H54 (cell line): ENCODE data around the gene ADGRD2.

Experiments used
- DNase-seq: peaks from one replicate; pipeline ENCODE4 v3.0.0; 2011; ENCODE audit warnings: low spot score, mixed read lengths; ENCODE audit not compliant: insufficient read length
- FAIRE-seq: peaks from 3 replicates; lab custom pipeline; 2011; peaks lifted over from hg19 to GRCh38; lab: Jason Lieb, UNC
- POLR2A ChIP-seq: IDR thresholded peaks from 2 replicates; pipeline ENCODE4 v1.6.1; 2011; ENCODE audit warnings: low read depth, mild to moderate bottlenecking, low read length

The ADGRD2 gene

DNA sequence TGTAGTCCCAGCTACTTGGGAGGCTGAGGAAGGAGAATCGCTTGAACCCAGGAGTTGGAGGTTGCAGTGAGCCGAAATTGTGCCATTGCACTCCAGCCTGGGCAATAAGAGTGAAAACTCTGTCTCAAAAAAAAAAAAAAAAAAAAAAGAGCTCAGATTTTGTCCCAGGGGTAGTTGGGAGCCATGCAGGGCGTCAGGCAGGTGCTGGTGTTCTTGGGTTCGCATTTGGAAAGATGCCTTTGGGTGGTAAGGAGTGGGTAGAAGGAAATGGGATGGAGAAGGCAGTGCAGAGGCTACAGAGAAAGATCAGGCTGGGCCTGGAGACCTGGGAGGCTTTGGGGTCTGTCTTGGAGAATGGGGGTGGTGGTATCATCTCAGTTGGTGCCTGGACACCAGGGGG, 23.9 kb downstream of the ADGRD2 start:
- FAIRE-seq (no peak), DNase-seq (no peak)
- TF ChIP-seq POLR2A = no peak

DNA sequence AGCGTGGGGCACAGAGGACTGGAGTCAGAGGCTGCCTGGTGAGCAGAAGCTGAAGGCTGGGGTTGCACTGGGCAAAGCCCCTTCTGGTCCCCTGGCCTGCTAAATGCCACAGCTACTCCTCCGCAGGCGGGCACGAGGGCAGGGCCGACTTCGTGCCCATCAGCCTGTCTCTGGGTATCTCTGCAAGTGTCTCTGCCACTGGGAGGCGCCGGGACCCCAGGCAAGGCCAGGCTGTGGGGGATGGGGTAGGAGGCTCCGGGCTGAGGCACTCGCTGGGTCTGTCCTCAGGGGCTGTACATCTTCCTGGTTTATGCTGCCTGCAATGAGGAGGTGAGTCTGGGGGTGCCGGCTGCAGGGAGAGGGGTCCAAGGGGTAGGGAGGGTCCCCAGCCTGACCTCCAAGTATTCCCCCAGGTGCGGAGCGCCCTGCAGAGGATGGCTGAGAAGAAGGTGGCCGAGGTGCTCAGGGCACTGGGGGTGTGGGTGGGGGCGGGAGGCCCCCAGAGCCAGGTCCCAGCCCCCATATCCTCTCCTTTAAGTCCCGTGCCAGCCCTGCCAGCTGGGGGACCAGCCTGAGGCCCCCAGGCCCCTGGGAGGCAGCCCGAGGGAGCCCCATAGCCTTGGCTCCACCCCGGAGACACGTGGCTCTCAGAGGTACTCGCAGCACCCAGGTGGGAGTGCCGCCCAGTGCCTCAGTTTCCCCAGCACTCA, 25.1 kb downstream of the ADGRD2 start:
- no peak for TF ChIP-seq POLR2A
- no peak for FAIRE-seq

DNA sequence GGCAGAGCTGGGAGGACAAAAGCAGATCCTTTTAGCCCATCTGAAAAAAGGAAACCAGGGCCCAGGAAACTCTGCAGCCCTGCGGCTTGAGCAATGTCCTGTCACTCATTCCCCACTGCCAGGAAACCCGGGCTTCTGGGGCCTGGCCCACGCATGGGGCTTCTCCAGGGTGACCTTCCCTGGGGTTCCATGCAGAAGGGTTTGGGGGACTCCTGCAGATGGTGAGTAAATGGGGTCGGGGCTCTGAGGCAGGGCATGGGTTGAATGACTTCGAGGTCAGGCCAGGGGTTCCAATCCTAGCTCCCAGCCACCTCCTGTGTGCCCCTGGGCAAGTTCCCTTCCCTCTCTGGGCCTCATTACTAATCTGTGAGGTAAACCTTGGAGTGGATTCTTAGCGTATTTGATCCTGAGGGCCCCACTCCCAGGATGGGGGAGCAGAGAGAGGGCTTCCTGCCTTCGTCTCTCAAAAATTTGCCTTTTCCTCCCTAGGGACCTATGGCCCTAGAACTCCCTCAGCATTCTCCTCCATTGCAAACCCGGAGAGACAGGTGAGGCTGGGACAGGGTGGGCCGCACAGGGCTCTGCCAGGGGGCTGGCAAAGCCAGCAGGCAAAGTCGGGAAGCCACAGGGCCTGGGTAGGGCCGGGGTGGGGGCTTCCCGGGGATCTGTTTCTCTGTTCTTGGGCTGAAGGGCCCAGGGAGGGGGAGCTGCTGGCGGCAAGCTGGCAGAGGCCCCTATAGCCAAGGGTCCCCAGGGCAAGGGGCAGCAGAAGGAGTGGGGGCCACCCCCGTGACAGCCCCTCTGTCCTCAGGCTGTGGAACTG, 25.8 kb downstream of the ADGRD2 start:
- TF ChIP-seq POLR2A = no peak
- DNase-seq (no peak), FAIRE-seq (no peak)

More for the DNA sequence above, 25.1 kb downstream of the ADGRD2 start:
- no peak for DNase-seq

DNA sequence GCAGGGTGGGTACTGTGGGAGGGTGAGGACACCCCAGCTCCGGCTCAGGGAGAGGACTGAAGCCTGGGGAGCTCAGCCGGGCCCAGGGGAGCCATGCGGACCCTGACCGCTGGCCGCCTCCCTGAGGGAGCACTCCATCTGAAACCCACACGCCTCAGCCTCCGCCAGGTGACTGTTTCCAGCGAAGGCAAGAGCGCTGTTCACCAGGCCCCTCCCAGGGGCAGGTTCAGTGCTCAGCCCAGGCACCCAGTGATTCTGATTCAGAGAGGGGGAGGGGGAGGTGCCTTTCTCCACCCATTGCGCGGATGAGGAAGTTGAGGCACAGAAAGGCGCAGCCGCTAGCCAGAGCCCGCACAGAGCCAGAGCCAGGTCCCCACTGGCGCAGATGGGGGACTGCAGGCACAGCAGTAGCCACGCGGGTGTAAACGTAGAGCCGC, 27.0 kb downstream of the ADGRD2 start:
- TF ChIP-seq POLR2A = no peak
- DNase-seq = no peak
- no peak for FAIRE-seq

DNA sequence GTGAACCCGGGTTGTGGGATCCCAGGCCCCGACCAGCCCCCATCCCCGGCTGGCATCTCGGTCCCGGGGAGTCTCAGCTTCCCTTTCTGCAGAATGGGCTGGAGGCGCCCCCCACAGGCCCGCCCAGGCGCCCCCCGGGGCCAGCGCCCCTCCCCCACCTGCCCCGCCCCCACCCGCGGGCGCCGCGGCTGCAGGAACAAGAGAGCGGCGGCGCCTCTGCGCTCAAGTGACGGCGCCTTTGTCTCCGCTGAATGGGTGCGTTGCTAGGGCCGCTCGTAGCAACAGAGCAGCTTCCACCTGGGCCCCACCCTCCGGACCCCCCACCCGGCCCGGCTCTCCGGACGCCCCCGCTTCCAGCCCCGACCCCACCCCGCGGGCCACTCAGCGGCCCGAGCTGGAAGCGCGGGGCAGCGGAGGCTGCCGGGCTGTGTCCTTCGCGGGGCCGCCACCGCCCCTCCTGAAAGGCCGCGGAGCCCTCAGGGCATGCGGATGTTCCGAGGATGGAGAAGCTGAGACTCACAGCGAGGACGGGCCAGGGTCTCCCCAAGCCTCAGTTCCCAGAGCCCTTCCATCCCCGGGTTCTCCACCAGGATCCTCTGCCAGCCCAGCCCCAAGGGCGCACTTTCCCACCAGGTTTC, 27.5 kb downstream of the ADGRD2 start:
- TF ChIP-seq POLR2A = no peak
- FAIRE-seq (no peak), DNase-seq (no peak)

DNA sequence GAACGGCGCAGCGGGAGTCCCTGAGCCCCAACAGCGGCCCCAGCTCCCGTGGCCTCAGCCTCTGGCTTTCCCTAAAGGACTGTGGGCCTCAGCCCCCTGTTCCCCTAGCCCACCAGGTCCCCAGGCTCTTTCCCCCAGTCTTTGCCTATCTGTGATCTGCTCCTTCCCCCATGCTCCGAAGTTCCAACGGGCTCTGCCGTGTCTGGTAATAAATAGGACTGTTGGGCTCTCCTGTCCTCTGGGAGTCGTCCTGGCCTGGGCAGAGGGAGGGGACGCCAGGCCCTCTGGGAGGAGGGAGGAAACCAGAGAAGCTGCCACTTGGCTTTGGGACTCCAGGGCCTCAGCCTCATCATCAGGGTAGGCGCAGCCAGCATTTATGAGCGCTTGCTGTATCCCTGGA, 28.1 kb downstream of the ADGRD2 start:
- TF ChIP-seq POLR2A = no peak
- FAIRE-seq (no peak), DNase-seq (no peak)

DNA sequence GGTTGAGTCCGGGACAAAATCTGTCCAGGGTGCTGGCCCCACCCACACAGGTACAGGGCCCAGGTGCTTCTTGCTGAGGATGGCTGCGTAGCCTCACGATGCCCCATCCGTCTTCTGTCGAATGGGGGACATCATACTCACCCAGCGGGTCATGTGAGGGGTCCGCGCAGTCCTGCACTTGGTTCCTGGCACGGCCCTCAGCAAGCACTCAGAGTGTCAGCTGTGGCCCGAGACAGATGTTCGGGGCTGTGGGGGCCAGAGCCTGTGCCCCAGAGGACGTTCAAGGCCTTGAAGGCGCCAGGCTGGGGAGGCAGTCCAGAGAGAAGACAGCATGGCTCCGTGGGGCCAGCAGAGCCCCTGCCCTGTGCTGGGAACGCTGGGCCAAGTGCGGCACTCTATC, 29.1 kb downstream of the ADGRD2 start:
- DNase-seq = no peak
- FAIRE-seq = no peak
- no peak for TF ChIP-seq POLR2A

DNA sequence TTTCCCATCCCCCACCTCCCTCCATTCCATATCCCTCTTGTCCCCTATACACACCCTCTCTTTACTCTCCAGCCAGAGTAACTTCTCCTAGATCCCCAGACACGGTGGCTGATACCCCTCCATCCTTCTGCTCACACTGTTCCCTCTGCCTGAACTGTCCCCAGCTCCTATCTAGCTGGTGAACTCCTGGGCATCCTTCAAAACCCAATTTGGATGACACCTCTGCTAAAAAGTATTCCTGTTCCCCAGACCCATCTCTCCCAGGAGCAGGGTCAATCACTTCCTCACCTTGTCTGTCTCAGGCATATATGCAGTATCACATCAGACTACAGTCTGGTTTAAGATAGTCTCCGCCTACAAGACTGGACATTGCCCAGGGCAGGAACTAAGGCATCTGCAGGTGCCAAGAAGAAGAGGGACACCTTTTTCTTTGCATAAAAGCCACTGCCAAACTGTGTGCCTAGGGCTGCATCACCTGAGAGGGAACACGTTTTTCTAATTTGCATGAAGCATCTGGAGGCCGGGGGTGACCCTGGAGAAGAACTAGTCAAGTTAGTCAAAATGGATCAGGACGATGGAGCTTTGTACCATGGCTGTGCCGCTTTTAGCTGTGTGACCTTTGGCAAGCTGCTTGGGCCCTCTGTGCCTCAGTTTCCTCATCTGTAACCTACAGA, 29.8 kb downstream of the ADGRD2 start:
- FAIRE-seq = no peak
- DNase-seq = no peak

DNA sequence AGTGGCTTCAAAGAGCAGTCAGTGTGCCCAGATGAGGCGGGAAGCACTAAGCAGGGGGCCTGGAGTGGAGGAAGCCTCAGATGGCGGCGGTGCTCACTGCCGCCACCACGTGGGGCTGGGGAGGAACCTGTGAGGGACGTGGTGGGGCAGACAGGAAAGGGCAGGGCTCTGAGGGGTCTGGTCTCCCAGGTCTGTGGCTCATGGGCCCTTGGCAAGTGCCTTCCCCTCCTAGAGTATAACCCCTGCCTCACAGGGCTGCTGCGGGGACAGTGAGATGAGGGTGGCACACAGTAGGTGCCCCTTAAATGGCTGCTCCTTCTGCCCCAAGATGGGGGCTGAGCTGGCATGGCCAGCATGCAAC, 30.4 kb downstream of the ADGRD2 start:
- FAIRE-seq (no peak), DNase-seq (no peak)
- no peak for TF ChIP-seq POLR2A

More for the DNA sequence above, 29.8 kb downstream of the ADGRD2 start:
- no peak for TF ChIP-seq POLR2A

DNA sequence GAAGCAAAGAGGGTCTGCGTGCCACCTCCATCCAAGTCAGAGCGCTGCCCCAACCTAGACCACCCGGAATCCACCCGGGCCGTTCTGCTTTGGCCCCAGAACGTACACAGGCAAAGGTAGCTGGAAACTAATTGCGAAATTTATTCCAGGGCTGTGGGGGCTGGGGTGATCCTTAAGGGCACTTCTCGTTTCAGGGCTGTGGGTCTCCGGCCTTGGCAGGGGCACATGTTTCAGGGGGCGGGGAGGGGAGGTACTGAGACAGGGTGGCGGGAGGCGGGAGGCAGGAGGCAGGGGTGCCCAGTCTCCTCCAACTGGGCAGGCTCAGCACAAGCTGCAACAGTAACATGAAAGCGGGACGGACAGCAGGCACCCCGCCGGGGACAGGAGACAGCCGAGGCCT, 30.9 kb downstream of the ADGRD2 start:
- TF ChIP-seq POLR2A = no peak
- no peak for DNase-seq
- FAIRE-seq = no peak

DNA sequence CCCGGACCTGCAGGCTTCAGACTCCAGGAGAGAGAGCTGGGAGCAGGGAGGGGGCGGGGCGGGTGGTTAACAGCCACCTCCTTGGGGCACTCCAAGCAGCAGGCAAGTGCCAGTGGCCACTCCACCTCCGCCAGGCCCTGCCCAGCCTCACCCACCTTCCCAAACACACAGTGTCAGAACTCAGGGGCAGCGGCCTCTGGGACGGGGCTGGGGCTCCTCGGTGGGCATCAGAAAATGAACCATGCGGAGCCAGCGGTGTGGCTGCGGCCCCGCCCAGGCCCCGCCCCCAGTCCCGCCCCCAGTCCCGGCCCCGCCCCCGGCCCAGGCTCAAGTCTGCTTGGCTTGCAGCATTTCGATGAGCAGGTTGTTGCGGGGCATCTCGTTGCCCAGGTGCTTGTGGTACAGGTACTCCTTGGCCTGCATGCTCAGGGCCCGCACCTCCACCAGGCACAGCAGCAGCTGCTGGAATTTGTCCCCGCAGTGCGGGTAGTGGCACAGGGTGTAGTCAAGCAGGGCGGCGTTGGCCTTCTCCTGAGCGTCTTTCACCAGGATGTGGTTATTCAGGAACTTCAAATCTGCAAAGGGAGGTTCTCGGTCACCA, 32.3 kb downstream of the ADGRD2 start:
- no peak for FAIRE-seq
- no peak for DNase-seq
- TF ChIP-seq POLR2A = no peak

DNA sequence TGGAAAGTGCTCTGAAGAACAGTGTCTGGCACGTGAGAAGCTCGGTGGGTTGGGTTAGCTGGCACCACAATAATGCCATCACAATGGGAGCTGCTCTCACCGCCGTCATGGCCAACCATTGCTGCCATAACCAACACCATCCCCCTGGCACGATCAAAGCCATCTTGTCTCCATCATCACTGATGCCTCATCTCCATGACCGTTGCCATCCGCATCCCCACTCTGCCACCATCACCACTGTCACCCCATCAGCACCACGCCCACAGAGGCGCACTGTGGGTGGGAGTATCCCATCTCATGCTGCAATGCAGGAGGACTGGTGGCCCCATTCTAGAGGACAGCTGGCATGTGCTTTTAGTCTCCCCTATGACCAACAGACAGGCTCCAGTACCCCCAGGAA, 33.2 kb downstream of the ADGRD2 start:
- DNase-seq = no peak
- no peak for TF ChIP-seq POLR2A
- no peak for FAIRE-seq

DNA sequence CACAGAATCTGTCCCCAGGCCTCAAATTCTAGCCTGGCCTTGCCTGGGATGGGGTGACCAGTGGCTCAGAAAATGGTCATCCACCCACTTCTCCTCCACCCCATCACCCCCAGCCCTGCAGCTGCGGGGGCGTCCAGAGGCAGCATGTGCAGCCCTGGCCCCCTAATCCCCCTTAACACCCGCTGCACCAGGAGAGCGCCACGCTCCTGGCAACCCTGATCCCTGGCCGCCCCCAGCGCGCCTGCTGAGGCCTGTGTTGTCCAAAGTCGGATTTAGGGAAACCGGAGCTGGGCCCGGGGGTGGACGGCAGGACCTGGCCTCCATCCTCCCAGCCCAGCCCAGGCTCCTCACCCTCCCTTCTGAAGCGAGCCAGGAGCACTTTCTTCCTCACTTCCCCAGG, 35.0 kb downstream of the ADGRD2 start:
- DNase-seq (no peak), FAIRE-seq (no peak)
- no peak for TF ChIP-seq POLR2A
